HepG2 (cell line): ENCODE data around the gene CLEC16A. TPM values are rescaled to one million over a fixed set of nuclear protein-coding genes. Genes with fewer than 3 reads are reported as not detected.

Experiments used
- ATAC-seq: fragments of 200-7000 bp; cut with Tn5 transposase; 3 replicates; pipeline ENCODE4 v1.9.1; 2020; ENCODE audit warnings: mild to moderate bottlenecking, moderate library complexity
- BruUV-seq: library from RNA; stranded (reverse); fragments of 400-500 nt; replicated peaks from 2 replicates; lab custom pipeline; 2021; lab: Mats Ljungman, UMichigan
- CTCF ChIA-PET: fragments of 300-600 bp; formaldehyde crosslinking; extraction: SDS; loops from one replicate; lab custom pipeline; 2021; ENCODE audit warnings: low total read pairs, inconsistent platforms, low intra/inter-chr PET ratio; lab: Yijun Ruan, JAX
- POLR2A ChIA-PET: fragments of 350-600 bp; sonication (Branson Sonifier 250); formaldehyde crosslinking; loops from one replicate; lab custom pipeline; 2020; ENCODE audit warnings: antibody characterized with exemption, inconsistent platforms; lab: Yijun Ruan, JAX
- DNase-seq: peaks from one replicate; pipeline ENCODE4 v3.0.0-alpha.2; 2015; ENCODE audit warnings: low spot score
- FAIRE-seq: peaks from 3 replicates; lab custom pipeline; 2011; peaks lifted over from hg19 to GRCh38; lab: Jason Lieb, UNC
- H2AFZ ChIP-seq: one replicate; pipeline ENCODE4 v1.6.1; 2011; ENCODE audit warnings: low read length, inconsistent platforms
- H3K27ac ChIP-seq: fragments of 300-600 bp; 3 replicates; pipeline ENCODE4 v1.8.0; 2011; ENCODE audit warnings: mixed run types, mild to moderate bottlenecking, mixed read lengths, low read length, inconsistent platforms; ENCODE audit not compliant: insufficient read depth; ENCODE audit errors: extremely low read length
- H3K27me3 ChIP-seq, 2 experiments: fragments of 200-600 bp in 1 of 2; 2 replicates in 1 of 2; 3 replicates in 1 of 2; pipeline versions ENCODE4 v1.6.0 to v1.8.0; 2011; ENCODE audit warnings: low read length in 2 of 2, mild to moderate bottlenecking in 2 of 2, moderate library complexity in 2 of 2, inconsistent platforms in 1 of 2; ENCODE audit not compliant: insufficient read depth in 2 of 2, control insufficient read depth in 1 of 2
- H3K36me3 ChIP-seq, 2 experiments: fragments of 200-600 bp in 1 of 2; replicated peaks in 1 of 2; 2 replicates in 1 of 2; 3 replicates in 1 of 2; pipeline versions ENCODE4 v1.5.1 to v1.8.0; 2011; ENCODE audit warnings: low read length in 2 of 2, inconsistent platforms in 1 of 2; ENCODE audit not compliant: insufficient read depth in 2 of 2, control insufficient read depth in 1 of 2
- H3K4me1 ChIP-seq: 2 replicates; pipeline ENCODE4 v1.5.1; 2012; ENCODE audit warnings: low read length, inconsistent platforms; ENCODE audit not compliant: insufficient read depth
- H3K4me2 ChIP-seq: 2 replicates; pipeline ENCODE4 v1.6.0; 2011; ENCODE audit warnings: low read depth, low read length, inconsistent platforms
- H3K4me3 ChIP-seq, 3 experiments: fragments of 200-600 bp in 1 of 3; sonication (generic), shearing (Covaris generic) in 1 of 3; replicated peaks in 1 of 3; 2 replicates each; pipeline ENCODE4 v1.5.1; 2011 to 2016; ENCODE audit warnings: low read length in 3 of 3, inconsistent platforms in 2 of 3, low read depth in 2 of 3, mild to moderate bottlenecking in 2 of 3, control low read depth in 1 of 3, mixed read lengths in 1 of 3; ENCODE audit not compliant: insufficient read depth in 1 of 3
- H3K79me2 ChIP-seq: one replicate; pipeline ENCODE4 v1.6.1; 2011; ENCODE audit warnings: low read length, inconsistent platforms; ENCODE audit not compliant: insufficient read depth
- H3K9ac ChIP-seq: 2 replicates; pipeline ENCODE4 v1.6.0; 2011; ENCODE audit warnings: mild to moderate bottlenecking, low read depth, low read length, inconsistent platforms; ENCODE audit not compliant: insufficient read depth
- H3K9me3 ChIP-seq: 2 replicates; pipeline ENCODE4 v1.5.1; 2012; ENCODE audit warnings: mild to moderate bottlenecking, low read length
- H4K20me1 ChIP-seq: 2 replicates; pipeline ENCODE4 v1.6.0; 2011; ENCODE audit warnings: inconsistent platforms, mild to moderate bottlenecking, low read length, moderate library complexity; ENCODE audit not compliant: insufficient read depth
- ATF7-NPFF ChIP-seq: sonication (generic); formaldehyde crosslinking; IDR thresholded peaks from 2 replicates; pipeline ENCODE4 v1.8.1; 2023; ENCODE audit warnings: mild to moderate bottlenecking, low read depth, missing genetic modification reagents, moderate library complexity
- FOXP1 ChIP-seq, 2 experiments: fragments of 450-650 bp in 1 of 2; IDR thresholded peaks; 2 replicates each; pipeline ENCODE4 v1.6.1; 2017 to 2018; ENCODE audit warnings: antibody characterized with exemption in 1 of 2
- MAFF ChIP-seq: IDR thresholded peaks from 2 replicates; pipeline ENCODE4 v1.6.1; 2011; ENCODE audit warnings: low read depth, low read length, improper control_type of control experiment
- MAFK ChIP-seq, 2 experiments: IDR thresholded peaks in 1 of 2; conservative IDR thresholded peaks in 1 of 2; 2 replicates each; pipeline ENCODE4 v1.6.1; 2011; ENCODE audit warnings: improper control_type of control experiment in 2 of 2, low read length in 2 of 2
- NCOA2 ChIP-seq: sonication (generic); formaldehyde crosslinking; IDR thresholded peaks from 2 replicates; pipeline ENCODE4 v1.8.0; 2022; ENCODE audit warnings: inconsistent platforms
- TAF1 ChIP-seq: sonication (generic); formaldehyde crosslinking; IDR thresholded peaks from 2 replicates; pipeline ENCODE4 v1.4.0; 2020; ENCODE audit warnings: missing genetic modification reagents
- TCF12 ChIP-seq, 2 experiments: fragments of 450-650 bp in 1 of 2; sonication (generic) in 1 of 2; formaldehyde crosslinking in 1 of 2; IDR thresholded peaks; 2 replicates each; pipeline versions ENCODE4 v1.6.1 to v1.8.0; 2017 to 2022; ENCODE audit warnings: antibody characterized with exemption in 1 of 2, mild to moderate bottlenecking in 1 of 2, missing genetic modification reagents in 1 of 2, moderate library complexity in 1 of 2
- TOE1 ChIP-seq: sonication (generic); formaldehyde crosslinking; IDR thresholded peaks from 2 replicates; pipeline ENCODE4 v1.4.0; 2020; ENCODE audit warnings: mild to moderate bottlenecking, missing genetic modification reagents
- ZNF3 ChIP-seq: IDR thresholded peaks from 2 replicates; pipeline ENCODE4 v1.7.0; 2017; ENCODE audit warnings: inconsistent platforms
- ZNF34 ChIP-seq: sonication (generic); formaldehyde crosslinking; IDR thresholded peaks from 2 replicates; pipeline ENCODE4 v1.4.0; 2020; ENCODE audit warnings: mild to moderate bottlenecking, missing genetic modification reagents, borderline replicate concordance
- ZNF383 ChIP-seq: sonication (generic); formaldehyde crosslinking; IDR thresholded peaks from 2 replicates; pipeline ENCODE4 v1.4.0; 2020; ENCODE audit warnings: missing genetic modification reagents, mild to moderate bottlenecking, borderline replicate concordance
- ZNF451 ChIP-seq: sonication (generic); formaldehyde crosslinking; IDR thresholded peaks from 2 replicates; pipeline ENCODE4 v1.5.0; 2020; ENCODE audit warnings: mild to moderate bottlenecking, missing genetic modification reagents
- ZNF484 ChIP-seq: sonication (generic); formaldehyde crosslinking; IDR thresholded peaks from 2 replicates; pipeline ENCODE4 v1.5.1; 2020; ENCODE audit warnings: mild to moderate bottlenecking, low read depth, missing genetic modification reagents, borderline replicate concordance
- ZSCAN31 ChIP-seq: sonication (generic); formaldehyde crosslinking; IDR thresholded peaks from 2 replicates; pipeline ENCODE4 v1.5.0; 2020; ENCODE audit warnings: low read depth, mild to moderate bottlenecking, missing genetic modification reagents
- WGBS: methylation state at CpG from one replicate; pipeline ENCODE4 v1.1.6; 2017; ENCODE audit warnings: low lambda C conversion rate; 5-methylcytosine and 5-hydroxymethylcytosine counted together
- in situ Hi-C: cut with HindIII; loops from 2 replicates; pipeline ENCODE4 v1.10.0; 2017; ENCODE audit warnings: low pct_unique_long_range_greater_than_20kb; ENCODE audit not compliant: extremely low pct_ligation_motif_present
- intact Hi-C: fragments of 100-400 bp; cut with micrococcal nuclease; formaldehyde crosslinking; loops from one replicate; pipeline ENCODE4 v1.10.0; 2022; ENCODE audit not compliant: unreplicated experiment
- polyA plus RNA-seq, 8 experiments: library from polyadenylated mRNA; depleted of rRNA in 3 of 8; stranded (reverse) in 7 of 8; unstranded in 1 of 8; fragments of >200 nt; fragmentation: Illumina TruSeq in 4 of 8; extraction: Trizol in 4 of 8; gene quantifications; 2 replicates each; pipeline versions ENCODE4 v1.2.1 to v1.2.3, GENCODE V29; 2011 to 2016; ENCODE audit warnings: low read depth in 4 of 8, missing spikeins in 1 of 8, mixed read lengths in 1 of 8; ENCODE audit not compliant: insufficient read depth in 1 of 8
- total RNA-seq, 5 experiments: library from RNA; depleted of rRNA; stranded (reverse); fragments of >200 nt; fragmentation: Illumina TruSeq; extraction: Trizol; gene quantifications; 2 replicates each; pipeline ENCODE4 v1.2.3, GENCODE V29; 2016; ENCODE audit warnings: low read depth in 1 of 5
- TF ChIP-seq, protein P1 (sequence below): sonication (generic); formaldehyde crosslinking; IDR thresholded peaks from 2 replicates; pipeline ENCODE4 v1.5.0; 2020; ENCODE audit warnings: missing genetic modification reagents, mild to moderate bottlenecking, borderline replicate concordance
- TF ChIP-seq, protein P2 (sequence below): sonication (generic); formaldehyde crosslinking; IDR thresholded peaks from 2 replicates; pipeline ENCODE4 v1.4.0; 2020; ENCODE audit warnings: missing genetic modification reagents, borderline replicate concordance

The CLEC16A gene
- total and polyA plus RNA-seq, 2 of the 13 experiments (the other 11 are each of a cell fraction or from before 2014, with no cell fraction given) = 8.5 to 10.3 TPM

DNA sequence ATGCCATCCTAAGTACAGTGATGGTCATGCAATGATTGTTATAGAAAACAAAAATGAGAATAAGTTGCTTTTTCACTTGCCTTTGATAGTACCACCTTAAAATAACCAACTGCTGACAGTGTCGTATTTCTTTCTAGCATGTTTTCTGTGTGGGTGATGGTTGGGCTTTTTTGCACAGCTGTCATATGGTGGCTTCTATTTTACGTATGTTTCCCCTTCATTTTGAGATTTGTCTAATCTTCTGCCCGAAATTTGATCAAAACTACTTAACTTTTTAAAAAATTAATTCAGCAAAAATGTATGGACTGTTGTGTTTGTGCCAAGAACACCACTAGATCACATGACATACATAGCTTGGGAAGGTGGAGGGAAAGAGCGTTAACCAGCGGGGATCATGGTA is 90.7 kb downstream of the CLEC16A start:
- no peaks in the 10 kb centered on the region for H3K27me3 ChIP-seq
- no peak overlapping the region for H3K27ac ChIP-seq
- no peak overlapping the region for H3K4me2 ChIP-seq
- in situ Hi-C loops (no loop called here), intact Hi-C loops (no loop called here)
- H3K9ac ChIP-seq = no peak overlapping the region
- H3K36me3 ChIP-seq = peaks cover 3 to 22% of the 10 kb centered on the region in 2 experiments; a peak in 3 of 5 replicates
- no peak overlapping the region for H3K4me3 ChIP-seq
- ATAC-seq (no peak), FAIRE-seq (no peak), DNase-seq (no peak)
- WGBS = 97% methylated on average over 5 of the region's 5 CpGs
- TF ChIP-seq ZSCAN31 (CRISPR knock-in tag) = no peak
- peak in 1 of 2 experiments; percentile 23; a peak in 1 of 4 replicates for TF ChIP-seq MAFK (conservative IDR thresholded peaks at IDR 0.05 in 1 of 2, IDR thresholded peaks at IDR 0.05 in 1 of 2; ENCODE audit: low read length in 2 of 2)
- peak; percentile 22; the same call in 1 of the 2 replicates for TF ChIP-seq MAFF
- BruUV-seq = no TSS peak
- H2AFZ ChIP-seq = no peak overlapping the region
- ChIA-PET CTCF (no interaction called here), POLR2A (no interaction called here)
- no peaks in the 10 kb centered on the region for H4K20me1 ChIP-seq
- H3K4me1 ChIP-seq = no peaks in the 10 kb centered on the region
- no peaks in the 10 kb centered on the region for H3K79me2 ChIP-seq
- no peaks in the 10 kb centered on the region for H3K9me3 ChIP-seq

DNA sequence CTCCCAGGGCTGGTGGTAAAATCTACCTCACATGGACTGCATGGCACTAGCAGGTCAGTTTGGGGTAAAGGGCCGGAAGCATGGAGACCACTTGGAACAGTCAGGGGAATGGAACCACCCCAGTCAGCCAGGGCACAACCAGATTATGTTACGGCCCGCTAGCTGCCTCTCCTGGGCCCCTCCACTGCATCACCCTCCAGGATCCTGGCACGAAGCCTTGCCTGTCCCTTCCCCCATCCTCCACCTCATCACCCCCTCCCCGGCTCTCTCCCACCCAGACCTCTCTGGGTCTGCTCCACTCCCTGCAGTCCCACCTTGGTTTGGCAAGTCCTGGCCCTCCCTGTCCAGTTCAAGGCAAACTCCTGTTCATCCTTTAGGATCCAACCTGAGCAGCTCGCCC is 91.7 kb downstream of the CLEC16A start:
- ATAC-seq (no peak), DNase-seq (no peak), FAIRE-seq (no peak)
- H3K27ac ChIP-seq = no peak overlapping the region
- ChIA-PET POLR2A (no interaction called here), CTCF (no interaction called here)
- no peak overlapping the region for H2AFZ ChIP-seq
- intact Hi-C loops = no loop called here
- peaks cover 5 to 25% of the 10 kb centered on the region in 2 experiments; a peak in 3 of 5 replicates for H3K36me3 ChIP-seq
- H4K20me1 ChIP-seq = no peaks in the 10 kb centered on the region
- H3K79me2 ChIP-seq = no peaks in the 10 kb centered on the region
- no peaks in the 10 kb centered on the region for H3K4me1 ChIP-seq
- no peaks in the 10 kb centered on the region for H3K9me3 ChIP-seq
- 98% methylated on average over 6 of the region's 6 CpGs for WGBS
- no TSS peak for BruUV-seq
- in situ Hi-C loops = no loop called here
- no peak overlapping the region for H3K4me2 ChIP-seq
- H3K4me3 ChIP-seq = no peak overlapping the region
- H3K9ac ChIP-seq = no peak overlapping the region
- H3K27me3 ChIP-seq = no peaks in the 10 kb centered on the region
- TF ChIP-seq ZNF383 (CRISPR knock-in tag) (no peak), TCF12 (IDR thresholded peaks at IDR 0.05) (no peak), TCF12 (CRISPR knock-in tag; IDR thresholded peaks at IDR 0.05) (no peak), TOE1 (no peak), TAF1 (CRISPR knock-in tag) (no peak), ATF7-NPFF (CRISPR knock-in tag) (no peak), FOXP1 (IDR thresholded peaks at IDR 0.05) (no peak), FOXP1 (CRISPR knock-in tag; IDR thresholded peaks at IDR 0.05) (no peak), ZNF451 (CRISPR knock-in tag) (no peak), ZNF484 (CRISPR knock-in tag) (no peak), ZNF34 (CRISPR knock-in tag) (no peak), ZNF3 (CRISPR knock-in tag) (no peak), NCOA2 (CRISPR knock-in tag) (no peak)
- TF ChIP-seq, protein P1, sequence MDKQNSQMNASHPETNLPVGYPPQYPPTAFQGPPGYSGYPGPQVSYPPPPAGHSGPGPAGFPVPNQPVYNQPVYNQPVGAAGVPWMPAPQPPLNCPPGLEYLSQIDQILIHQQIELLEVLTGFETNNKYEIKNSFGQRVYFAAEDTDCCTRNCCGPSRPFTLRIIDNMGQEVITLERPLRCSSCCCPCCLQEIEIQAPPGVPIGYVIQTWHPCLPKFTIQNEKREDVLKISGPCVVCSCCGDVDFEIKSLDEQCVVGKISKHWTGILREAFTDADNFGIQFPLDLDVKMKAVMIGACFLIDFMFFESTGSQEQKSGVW = no peak
- TF ChIP-seq, protein P2, sequence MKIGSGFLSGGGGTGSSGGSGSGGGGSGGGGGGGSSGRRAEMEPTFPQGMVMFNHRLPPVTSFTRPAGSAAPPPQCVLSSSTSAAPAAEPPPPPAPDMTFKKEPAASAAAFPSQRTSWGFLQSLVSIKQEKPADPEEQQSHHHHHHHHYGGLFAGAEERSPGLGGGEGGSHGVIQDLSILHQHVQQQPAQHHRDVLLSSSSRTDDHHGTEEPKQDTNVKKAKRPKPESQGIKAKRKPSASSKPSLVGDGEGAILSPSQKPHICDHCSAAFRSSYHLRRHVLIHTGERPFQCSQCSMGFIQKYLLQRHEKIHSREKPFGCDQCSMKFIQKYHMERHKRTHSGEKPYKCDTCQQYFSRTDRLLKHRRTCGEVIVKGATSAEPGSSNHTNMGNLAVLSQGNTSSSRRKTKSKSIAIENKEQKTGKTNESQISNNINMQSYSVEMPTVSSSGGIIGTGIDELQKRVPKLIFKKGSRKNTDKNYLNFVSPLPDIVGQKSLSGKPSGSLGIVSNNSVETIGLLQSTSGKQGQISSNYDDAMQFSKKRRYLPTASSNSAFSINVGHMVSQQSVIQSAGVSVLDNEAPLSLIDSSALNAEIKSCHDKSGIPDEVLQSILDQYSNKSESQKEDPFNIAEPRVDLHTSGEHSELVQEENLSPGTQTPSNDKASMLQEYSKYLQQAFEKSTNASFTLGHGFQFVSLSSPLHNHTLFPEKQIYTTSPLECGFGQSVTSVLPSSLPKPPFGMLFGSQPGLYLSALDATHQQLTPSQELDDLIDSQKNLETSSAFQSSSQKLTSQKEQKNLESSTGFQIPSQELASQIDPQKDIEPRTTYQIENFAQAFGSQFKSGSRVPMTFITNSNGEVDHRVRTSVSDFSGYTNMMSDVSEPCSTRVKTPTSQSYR (CRISPR knock-in tag) = no peak
